ENCODE measurements around the gene MGMT. TPM values are rescaled to one million over a fixed set of nuclear protein-coding genes. Genes with fewer than 3 reads are reported as not detected.

Gene MGMT
- total and polyA plus RNA-seq, 9 donors, result 4.5 to 53.3 (median 25.4) TPM

DNA sequence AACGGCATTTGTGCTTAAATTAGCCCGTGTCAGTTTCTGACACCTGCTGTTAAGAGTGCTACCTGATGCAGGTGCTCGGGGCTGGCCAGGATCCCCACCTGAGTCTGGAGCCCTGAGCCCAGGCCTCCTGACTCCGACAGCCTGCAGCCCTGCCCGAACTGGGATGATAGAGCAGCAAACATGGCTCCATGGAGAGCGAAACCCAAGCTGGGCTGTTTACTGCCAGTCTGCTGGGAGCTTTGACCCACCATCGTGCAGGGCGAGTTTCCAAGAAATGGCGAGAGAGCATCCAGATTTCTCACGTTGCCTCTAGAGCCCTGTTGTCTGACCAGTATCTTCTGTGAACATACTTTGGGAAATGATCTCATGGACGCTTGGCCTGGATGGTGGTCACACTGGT, 66.2 kb downstream of the MGMT start:
- TF ChIP-seq POLR2A (IDR thresholded peaks at IDR 0.05), result no peak
- TF ChIP-seq EP300 (IDR thresholded peaks at IDR 0.05), result no peak
- TF ChIP-seq, protein P1, sequence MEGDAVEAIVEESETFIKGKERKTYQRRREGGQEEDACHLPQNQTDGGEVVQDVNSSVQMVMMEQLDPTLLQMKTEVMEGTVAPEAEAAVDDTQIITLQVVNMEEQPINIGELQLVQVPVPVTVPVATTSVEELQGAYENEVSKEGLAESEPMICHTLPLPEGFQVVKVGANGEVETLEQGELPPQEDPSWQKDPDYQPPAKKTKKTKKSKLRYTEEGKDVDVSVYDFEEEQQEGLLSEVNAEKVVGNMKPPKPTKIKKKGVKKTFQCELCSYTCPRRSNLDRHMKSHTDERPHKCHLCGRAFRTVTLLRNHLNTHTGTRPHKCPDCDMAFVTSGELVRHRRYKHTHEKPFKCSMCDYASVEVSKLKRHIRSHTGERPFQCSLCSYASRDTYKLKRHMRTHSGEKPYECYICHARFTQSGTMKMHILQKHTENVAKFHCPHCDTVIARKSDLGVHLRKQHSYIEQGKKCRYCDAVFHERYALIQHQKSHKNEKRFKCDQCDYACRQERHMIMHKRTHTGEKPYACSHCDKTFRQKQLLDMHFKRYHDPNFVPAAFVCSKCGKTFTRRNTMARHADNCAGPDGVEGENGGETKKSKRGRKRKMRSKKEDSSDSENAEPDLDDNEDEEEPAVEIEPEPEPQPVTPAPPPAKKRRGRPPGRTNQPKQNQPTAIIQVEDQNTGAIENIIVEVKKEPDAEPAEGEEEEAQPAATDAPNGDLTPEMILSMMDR (IDR thresholded peaks at IDR 0.05), result no peak
- Histone ChIP-seq H3K4me3 (no peak overlapping the region), H3K27ac (no peak overlapping the region), H3K4me1 (ENCODE audit: insufficient read depth) (peaks cover 19% of the 10 kb centered on the region), H3K27me3 (no peaks in the 10 kb centered on the region), H3K9me3 (no peaks in the 10 kb centered on the region), H3K36me3 (no peaks in the 10 kb centered on the region)
- intact Hi-C loops (cut with DNase I), result no loop called here
- WGBS, 3 donors, result 91 to 96% (median 92%) methylated on average over 11 of the region's 11 CpGs
- no peak for DNase-seq

DNA sequence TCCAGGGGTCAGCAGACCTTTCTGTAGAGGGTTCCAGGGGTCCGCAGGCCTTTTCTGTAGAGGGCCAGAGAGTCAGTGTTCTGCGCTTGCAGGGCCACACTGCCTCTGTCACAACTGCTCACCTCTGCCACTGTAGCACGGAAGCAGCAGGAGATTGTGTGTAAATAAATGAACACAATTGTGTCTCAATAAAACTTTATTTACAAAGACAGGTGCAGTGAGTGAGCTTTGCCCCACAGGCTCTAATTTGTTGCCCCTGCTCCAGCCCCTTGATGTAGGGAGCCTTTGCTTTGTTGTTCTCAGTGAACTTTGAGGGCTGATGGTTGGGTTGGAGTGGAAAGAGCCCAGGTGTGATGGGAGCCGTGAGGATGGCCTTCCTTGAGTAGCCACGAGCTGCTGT, 67.8 kb downstream of the MGMT start:
- H3K36me3 ChIP-seq, result no peaks in the 10 kb centered on the region
- TF ChIP-seq EP300 (IDR thresholded peaks at IDR 0.05), result no peak
- TF ChIP-seq, protein P1 (IDR thresholded peaks at IDR 0.05), result no peak
- TF ChIP-seq POLR2A (IDR thresholded peaks at IDR 0.05), result no peak
- H3K4me3 ChIP-seq, result no peak overlapping the region
- H3K9me3 ChIP-seq, result no peaks in the 10 kb centered on the region
- intact Hi-C loops (cut with DNase I), result no loop called here
- H3K27ac ChIP-seq, result no peak overlapping the region
- DNase-seq, result no peak
- H3K4me1 ChIP-seq (ENCODE audit: insufficient read depth), result peaks cover 19% of the 10 kb centered on the region
- no peaks in the 10 kb centered on the region for H3K27me3 ChIP-seq
- WGBS, 3 donors, result 88 to 98% (median 95%) methylated on average over 5 of the region's 5 CpGs

DNA sequence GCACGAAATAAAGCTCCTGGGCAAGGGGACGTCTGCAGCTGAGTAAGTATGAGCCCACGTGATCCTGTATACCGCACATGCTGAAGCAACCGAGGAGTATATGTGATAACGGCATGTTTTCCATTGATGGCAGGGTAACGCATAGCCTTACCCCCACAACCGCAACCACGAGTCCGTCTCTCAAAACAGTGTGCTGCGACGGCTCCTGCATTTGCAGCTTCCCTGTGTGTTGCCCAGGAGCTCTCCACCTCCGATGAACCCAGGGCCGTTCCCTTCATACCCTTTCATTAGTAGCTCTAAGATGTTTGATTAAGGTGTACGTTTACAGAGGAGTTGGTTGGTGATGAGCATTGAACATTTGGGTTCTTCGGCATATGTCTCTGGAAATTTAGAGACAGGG, 69.3 kb downstream of the MGMT start:
- Histone ChIP-seq H3K27ac (no peak overlapping the region), H3K4me1 (ENCODE audit: insufficient read depth) (peaks cover 7% of the 10 kb centered on the region), H3K4me3 (no peak overlapping the region), H3K36me3 (no peaks in the 10 kb centered on the region), H3K27me3 (no peaks in the 10 kb centered on the region), H3K9me3 (no peaks in the 10 kb centered on the region)
- 95 to 98% (median 96%) methylated on average over 16 of the region's 16 CpGs for WGBS, 3 donors
- intact Hi-C loops (cut with DNase I), result no loop called here
- TF ChIP-seq POLR2A (IDR thresholded peaks at IDR 0.05) (no peak), EP300 (IDR thresholded peaks at IDR 0.05) (no peak)
- TF ChIP-seq, protein P1 (IDR thresholded peaks at IDR 0.05), result no peak
- no peak for DNase-seq

DNA sequence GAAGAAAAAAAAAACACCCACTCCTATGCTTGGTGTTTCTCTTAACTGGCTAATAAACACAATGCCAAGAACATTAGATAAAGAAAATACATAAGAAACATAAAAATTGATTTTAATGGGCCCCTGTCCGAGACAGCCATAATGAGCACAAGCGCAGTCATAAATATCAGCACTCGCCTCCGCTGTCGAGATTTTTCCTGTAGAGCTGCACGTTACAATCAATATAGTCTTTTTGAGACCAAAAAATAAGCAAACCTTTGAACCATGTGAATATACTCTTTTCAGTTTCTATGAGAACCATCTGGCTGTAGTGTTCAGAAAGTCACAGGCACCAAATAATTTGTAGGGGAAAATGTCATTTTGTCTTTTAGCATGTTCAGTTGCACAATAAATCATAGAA, 70.1 kb downstream of the MGMT start:
- intact Hi-C loops (cut with DNase I), result no loop called here
- H3K4me1 ChIP-seq (ENCODE audit: insufficient read depth), result peaks cover 6% of the 10 kb centered on the region
- no peak overlapping the region for H3K4me3 ChIP-seq
- H3K27ac ChIP-seq, result no peak overlapping the region
- no peak for DNase-seq
- WGBS, 3 donors, result 84 to 91% (median 90%) methylated on average over 6 of the region's 6 CpGs
- no peaks in the 10 kb centered on the region for H3K36me3 ChIP-seq
- no peaks in the 10 kb centered on the region for H3K9me3 ChIP-seq
- no peaks in the 10 kb centered on the region for H3K27me3 ChIP-seq
- no peak for TF ChIP-seq POLR2A (IDR thresholded peaks at IDR 0.05)
- TF ChIP-seq, protein P1 (IDR thresholded peaks at IDR 0.05), result no peak
- TF ChIP-seq EP300 (IDR thresholded peaks at IDR 0.05), result no peak

DNA sequence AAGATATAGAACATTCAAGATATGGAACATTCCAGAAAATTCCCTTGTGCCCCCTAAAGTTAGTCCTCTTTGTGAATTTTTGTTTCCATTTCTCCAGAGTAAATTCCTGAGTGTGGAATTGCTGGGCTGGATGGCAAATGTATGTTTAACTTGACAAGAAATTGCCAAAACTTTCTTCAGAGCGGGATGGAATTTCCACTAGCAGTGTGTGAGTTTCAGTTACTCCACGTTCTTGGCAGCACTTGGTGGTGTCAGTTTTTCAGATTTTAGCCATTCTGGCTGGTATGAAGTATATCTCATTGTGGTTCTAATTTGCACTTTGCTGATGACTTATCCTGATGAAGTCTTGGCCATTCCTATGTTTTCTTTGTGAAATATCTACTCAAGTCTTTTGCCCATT, 71.2 kb downstream of the MGMT start:
- 94% methylated on average over 2 of the region's 2 CpGs for WGBS, 3 donors
- Histone ChIP-seq H3K4me1 (ENCODE audit: insufficient read depth) (peaks cover 4% of the 10 kb centered on the region), H3K9me3 (no peaks in the 10 kb centered on the region), H3K27me3 (no peaks in the 10 kb centered on the region), H3K27ac (no peak overlapping the region), H3K4me3 (no peak overlapping the region), H3K36me3 (no peaks in the 10 kb centered on the region)
- intact Hi-C loops (cut with DNase I), result no loop called here
- DNase-seq, result no peak
- no peak for TF ChIP-seq POLR2A (IDR thresholded peaks at IDR 0.05)
- TF ChIP-seq, protein P1 (IDR thresholded peaks at IDR 0.05), result no peak
- TF ChIP-seq EP300 (IDR thresholded peaks at IDR 0.05), result no peak

Data from ovary (tissue), 9 donors.